Measurements from ENCODE around the gene ARL8A.

DNA sequence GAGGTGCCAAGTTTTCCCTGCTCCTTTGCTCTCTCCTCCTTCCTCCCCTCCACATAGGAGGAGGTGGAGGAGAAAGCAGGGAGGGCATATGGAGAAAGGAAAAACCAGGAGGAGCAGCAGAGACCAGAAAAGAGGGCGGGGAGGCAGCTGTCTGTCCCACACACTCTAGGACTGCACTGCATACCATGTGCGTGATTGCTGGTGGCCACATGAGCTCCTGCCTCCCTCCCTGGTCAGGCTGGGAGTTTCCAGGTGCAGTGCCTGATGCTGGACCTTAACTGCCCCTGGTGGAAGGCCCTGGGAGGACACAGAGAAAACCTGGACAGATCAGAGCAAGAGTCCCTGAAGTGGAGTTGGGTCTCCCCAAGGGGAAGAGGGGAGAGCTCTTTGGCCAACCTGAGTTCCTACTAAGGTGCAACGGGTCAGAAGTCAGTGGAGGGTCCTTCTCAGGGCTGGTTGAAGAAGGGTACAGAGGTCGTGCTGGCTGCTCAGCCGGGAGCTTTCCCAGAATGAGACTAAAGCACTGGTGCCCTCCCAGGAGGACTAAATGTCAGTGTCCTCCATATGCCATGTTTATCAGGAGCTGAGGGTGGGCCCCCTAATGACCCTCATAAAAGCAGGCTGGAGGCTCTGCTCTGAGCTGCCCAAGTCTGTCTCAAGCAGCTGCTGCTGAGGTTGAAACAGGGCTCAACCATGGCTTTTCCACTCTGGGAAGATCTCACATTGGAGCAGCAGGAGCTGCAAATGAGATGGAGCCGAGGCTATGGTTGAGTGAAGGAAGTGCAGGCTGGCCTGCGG, 45.6 kb upstream of the ARL8A start:
- TF ChIP-seq, protein P1, sequence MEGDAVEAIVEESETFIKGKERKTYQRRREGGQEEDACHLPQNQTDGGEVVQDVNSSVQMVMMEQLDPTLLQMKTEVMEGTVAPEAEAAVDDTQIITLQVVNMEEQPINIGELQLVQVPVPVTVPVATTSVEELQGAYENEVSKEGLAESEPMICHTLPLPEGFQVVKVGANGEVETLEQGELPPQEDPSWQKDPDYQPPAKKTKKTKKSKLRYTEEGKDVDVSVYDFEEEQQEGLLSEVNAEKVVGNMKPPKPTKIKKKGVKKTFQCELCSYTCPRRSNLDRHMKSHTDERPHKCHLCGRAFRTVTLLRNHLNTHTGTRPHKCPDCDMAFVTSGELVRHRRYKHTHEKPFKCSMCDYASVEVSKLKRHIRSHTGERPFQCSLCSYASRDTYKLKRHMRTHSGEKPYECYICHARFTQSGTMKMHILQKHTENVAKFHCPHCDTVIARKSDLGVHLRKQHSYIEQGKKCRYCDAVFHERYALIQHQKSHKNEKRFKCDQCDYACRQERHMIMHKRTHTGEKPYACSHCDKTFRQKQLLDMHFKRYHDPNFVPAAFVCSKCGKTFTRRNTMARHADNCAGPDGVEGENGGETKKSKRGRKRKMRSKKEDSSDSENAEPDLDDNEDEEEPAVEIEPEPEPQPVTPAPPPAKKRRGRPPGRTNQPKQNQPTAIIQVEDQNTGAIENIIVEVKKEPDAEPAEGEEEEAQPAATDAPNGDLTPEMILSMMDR (IDR thresholded peaks at IDR 0.05), result no peak
- no peak for TF ChIP-seq POLR2AphosphoS5 (IDR thresholded peaks at IDR 0.05)
- no peak for TF ChIP-seq EP300 (IDR thresholded peaks at IDR 0.05)
